ENCODE data around the gene PSMA3.
A peak's percentile ranks its signal among the peaks of the same experiment; 100 is the strongest.
"Not testable (repeated sequence)": the region's sequence is repeated elsewhere in the genome, so short reads cannot be mapped to it uniquely, and the experiment has no call there.

PSMA3 gene

GRCh38 chr14:58262005-58262404 is 17.4 kb downstream of the PSMA3 start:
- in situ Hi-C loops (cut with MboI; ENCODE audit: low pct_unique_long_range_greater_than_20kb, low sequenced_read_pairs); DNase-seq: not testable (repeated sequence)

DNA sequence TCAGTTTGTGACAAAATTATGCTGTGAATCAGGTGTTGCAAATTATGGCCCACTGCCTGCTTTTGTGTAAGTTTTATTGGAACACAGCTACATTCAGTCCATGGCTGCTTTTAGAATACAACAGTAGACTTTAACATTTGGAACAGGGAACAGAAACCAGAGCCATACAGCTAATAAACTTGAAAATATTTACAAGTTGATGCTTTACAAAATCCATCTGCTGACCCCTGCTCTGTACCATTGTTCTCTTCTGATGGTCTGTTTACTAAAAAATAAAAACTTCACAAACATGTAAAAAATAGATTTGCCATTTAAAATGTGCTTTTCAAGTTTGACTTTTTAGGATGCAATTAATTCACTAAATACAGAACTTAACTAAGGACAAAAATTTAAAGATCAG is 20.8 kb downstream of the PSMA3 start:
- in situ Hi-C loops (cut with MboI; ENCODE audit: low pct_unique_long_range_greater_than_20kb, low sequenced_read_pairs), result no loop called here
- DNase-seq, result no peak

DNA sequence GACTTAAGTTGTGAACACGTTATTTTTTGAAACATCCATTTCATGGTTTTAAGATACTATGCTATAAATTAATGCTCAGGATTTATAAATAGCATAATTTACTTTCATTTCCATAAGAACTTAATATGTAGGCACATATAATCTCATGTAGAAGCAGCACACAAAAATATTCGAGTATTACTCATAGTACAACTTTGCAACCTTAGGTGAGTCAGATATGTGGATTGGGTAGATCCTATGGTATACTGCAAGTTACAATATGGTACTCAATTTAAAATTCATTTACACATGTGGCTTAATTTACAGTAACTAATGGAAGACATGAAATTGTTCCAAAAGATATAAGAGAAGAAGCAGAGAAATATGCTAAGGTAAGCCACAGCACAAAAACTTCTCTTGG is 26.0 kb downstream of the PSMA3 start:
- in situ Hi-C loops (cut with MboI; ENCODE audit: low pct_unique_long_range_greater_than_20kb, low sequenced_read_pairs), result no loop called here
- DNase-seq, result no peak

DNA sequence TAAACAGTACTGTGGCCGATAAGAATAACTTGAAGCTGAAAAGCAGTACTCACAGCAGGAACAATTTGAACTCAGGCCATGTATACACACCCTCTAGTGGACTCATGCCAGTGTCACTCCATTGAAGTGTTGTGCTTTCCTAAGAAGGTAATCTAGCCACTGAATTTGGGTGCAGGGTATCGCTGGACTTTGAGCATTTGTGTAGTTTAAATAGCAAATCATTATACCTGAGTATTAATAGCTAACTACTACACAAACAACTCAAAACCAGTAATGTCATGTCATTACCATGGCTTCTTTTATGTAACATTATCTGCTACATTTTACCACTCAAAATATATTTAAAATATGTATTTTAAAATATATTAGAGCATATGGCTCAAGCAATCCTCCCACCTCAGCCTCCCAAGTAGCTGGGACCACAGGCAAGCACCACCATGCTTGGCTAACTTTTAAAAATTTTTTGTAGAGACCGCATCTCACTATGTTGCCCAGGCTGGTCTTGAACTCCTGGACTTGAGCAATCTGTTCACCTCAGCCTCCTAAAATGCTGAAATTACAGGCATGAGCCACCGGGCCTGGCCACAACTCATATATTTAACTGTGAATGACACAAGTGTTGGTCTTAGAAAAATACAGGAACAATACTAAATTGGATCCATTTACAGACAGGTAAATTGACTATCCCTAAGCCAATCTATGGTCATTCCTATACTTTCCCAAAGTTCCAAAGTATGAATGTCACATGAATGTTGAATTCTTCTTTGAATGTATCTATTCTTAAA is 28.1 kb downstream of the PSMA3 start:
- no peak for DNase-seq
- in situ Hi-C loops (cut with MboI; ENCODE audit: low pct_unique_long_range_greater_than_20kb, low sequenced_read_pairs), result no loop called here

GRCh38 chr14:58274881-58275280 is 30.2 kb downstream of the PSMA3 start:
- no peak for DNase-seq
- in situ Hi-C loops (cut with MboI; ENCODE audit: low pct_unique_long_range_greater_than_20kb, low sequenced_read_pairs), result no loop called here

- in situ Hi-C loops (cut with MboI; ENCODE audit: low pct_unique_long_range_greater_than_20kb, low sequenced_read_pairs), result no loop called here
- no peak for DNase-seq
Observed at GRCh38 chr14:58275527-58276190, 31.0 kb downstream of the PSMA3 start.

- in situ Hi-C loops (cut with MboI; ENCODE audit: low pct_unique_long_range_greater_than_20kb, low sequenced_read_pairs), result no loop called here
- DNase-seq, result no peak
Observed at GRCh38 chr14:58276208-58276607, 31.6 kb downstream of the PSMA3 start.

- in situ Hi-C loops (cut with MboI; ENCODE audit: low pct_unique_long_range_greater_than_20kb, low sequenced_read_pairs), result no loop called here
- no peak for DNase-seq
Observed at GRCh38 chr14:58278177-58278576, 33.5 kb downstream of the PSMA3 start.

DNA sequence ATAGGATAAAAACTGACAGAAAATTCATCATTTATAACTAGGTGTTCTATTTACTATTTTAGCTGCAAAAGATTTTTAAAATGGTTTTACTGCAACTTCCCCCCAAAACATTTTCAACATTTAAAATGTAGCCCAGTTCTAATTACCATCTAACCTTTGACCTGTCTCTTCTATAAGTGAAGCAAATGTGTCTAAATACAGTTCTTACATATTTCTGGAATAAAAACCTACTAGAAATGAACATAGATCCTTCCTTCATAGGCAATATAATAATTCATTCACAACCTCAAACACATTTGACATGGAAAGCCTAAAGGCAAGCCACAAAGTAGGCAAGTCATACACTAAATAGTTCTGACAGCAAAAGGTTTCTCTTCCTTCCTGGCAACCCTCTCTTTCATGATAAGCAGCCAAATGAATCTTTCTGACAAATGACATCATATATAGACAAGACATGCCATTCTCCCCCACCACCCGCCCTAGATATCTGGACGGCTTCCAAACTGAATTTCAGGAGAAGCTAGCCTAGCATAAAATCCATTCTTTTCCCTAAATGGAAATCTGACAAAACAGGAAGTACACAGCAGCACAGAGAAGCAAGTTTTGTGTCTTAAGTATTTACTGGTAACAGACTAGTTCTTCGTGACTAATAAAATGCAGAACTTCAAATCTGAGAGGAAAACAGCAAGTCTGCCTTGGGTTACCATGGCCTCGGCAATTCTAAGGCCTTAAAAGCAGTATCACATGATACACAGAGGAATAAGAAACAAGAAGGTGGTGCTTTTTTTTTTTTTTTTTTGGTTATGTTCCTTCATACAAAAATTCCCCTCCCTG is 36.5 kb downstream of the PSMA3 start:
- in situ Hi-C loops (cut with MboI; ENCODE audit: low pct_unique_long_range_greater_than_20kb, low sequenced_read_pairs), result no loop called here
- DNase-seq, result peak; percentile 88

- DNase-seq, result no peak
- in situ Hi-C loops (cut with MboI; ENCODE audit: low pct_unique_long_range_greater_than_20kb, low sequenced_read_pairs), result no loop called here
Observed at GRCh38 chr14:58281969-58282368, 37.3 kb downstream of the PSMA3 start.

- DNase-seq, result no peak
- in situ Hi-C loops (cut with MboI; ENCODE audit: low pct_unique_long_range_greater_than_20kb, low sequenced_read_pairs), result no loop called here
Observed at GRCh38 chr14:58282925-58283593, 38.4 kb downstream of the PSMA3 start.

DNA sequence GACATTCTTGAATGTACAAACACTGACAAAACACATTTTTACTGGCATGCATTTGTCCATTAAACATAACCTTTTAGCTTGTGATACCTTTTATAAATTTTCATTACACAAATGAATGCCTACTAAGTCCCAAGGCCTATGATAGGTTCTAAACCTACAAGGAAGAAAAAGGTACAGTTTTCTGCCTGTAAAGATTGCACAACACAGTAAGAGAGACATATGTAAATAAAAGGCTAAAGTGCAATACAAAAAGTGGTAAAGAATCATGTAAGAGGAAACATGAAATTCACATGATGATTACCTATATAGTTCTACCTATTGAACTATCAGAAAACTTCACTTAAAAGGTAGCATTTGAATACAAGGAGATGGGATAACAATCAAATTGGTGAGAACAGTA is 39.1 kb downstream of the PSMA3 start:
- in situ Hi-C loops (cut with MboI; ENCODE audit: low pct_unique_long_range_greater_than_20kb, low sequenced_read_pairs), result no loop called here
- DNase-seq, result no peak

DNA sequence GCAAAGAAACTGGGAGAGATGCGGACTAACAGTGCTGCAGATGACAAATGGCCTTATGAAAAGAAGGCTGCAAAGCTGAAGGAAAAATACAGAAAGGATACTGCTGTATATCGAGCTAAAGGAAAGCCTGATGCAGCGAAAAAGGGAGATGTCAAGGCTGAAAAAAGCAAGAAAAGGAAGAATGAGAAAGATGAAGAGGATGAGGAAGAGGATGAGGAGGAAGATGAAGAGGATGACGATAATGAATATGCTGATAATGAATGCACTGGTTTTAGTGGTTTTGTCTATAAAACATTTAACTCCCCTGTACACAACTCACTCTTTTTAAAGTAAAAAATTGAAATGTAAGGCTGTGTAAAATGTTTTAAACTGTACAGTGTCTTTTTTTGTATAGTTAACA is 40.5 kb downstream of the PSMA3 start:
- in situ Hi-C loops (cut with MboI; ENCODE audit: low pct_unique_long_range_greater_than_20kb, low sequenced_read_pairs), result no loop called here
- no peak for DNase-seq

DNA sequence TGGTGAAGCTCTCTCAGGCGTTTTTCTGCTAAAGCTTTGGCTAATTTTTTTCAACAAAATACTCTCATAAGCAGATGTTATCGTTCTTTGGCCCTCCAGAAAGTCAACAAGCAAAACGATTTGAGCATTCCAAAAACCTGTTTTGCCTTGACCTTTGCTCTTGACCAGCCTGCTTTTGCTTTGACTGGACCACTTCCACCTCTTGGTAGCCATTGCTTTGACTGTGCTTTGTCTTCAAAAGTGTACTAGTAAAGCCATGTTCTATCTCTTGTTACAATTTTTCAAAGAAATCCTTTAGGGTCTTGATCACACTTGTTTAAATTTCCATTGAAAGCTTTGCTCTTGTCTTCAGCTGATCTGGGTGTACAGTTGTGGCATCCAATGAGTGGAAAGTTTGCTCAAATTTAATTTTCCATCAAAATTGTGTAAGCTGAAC is 43.0 kb downstream of the PSMA3 start:
- DNase-seq, result no peak

DNA sequence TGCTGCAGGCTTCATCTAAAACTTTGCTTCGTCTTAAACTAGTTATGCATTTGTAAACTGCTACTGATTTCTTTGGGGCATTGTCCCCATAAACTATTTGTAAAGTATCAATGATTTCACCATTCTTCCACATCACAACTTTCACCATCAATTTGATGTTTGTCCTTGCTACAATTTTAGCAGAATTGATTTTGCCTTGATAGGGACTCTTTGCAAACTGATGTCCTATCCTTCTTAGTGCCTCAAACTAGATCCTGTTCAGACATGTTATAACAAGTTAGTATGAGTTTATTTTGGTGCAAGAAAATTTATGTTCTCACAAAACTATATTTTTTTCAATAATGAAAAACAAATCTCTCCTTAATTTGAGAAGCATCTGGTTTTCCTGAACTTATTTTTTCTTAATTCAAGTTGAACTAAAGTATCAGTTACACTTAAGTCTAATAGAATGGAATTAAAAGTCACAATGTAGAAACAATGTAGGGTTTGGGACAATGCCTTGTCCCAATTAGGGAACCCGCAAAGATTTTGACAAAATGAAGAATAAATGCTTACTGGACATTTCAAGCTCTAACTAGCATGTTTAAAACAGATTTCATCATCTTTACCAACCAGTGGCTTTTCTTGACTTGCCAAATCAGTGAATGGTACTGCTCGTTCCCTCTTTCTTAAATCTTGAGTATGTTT is 43.6 kb downstream of the PSMA3 start:
- in situ Hi-C loops (cut with MboI; ENCODE audit: low pct_unique_long_range_greater_than_20kb, low sequenced_read_pairs), result no loop called here
- no peak for DNase-seq

More for the DNA sequence above, 43.0 kb downstream of the PSMA3 start:
- in situ Hi-C loops (cut with MboI; ENCODE audit: low pct_unique_long_range_greater_than_20kb, low sequenced_read_pairs), result no loop called here

- no peak for DNase-seq
- in situ Hi-C loops (cut with MboI; ENCODE audit: low pct_unique_long_range_greater_than_20kb, low sequenced_read_pairs), result no loop called here
Observed at GRCh38 chr14:58291646-58292045, 47.0 kb downstream of the PSMA3 start.

DNA sequence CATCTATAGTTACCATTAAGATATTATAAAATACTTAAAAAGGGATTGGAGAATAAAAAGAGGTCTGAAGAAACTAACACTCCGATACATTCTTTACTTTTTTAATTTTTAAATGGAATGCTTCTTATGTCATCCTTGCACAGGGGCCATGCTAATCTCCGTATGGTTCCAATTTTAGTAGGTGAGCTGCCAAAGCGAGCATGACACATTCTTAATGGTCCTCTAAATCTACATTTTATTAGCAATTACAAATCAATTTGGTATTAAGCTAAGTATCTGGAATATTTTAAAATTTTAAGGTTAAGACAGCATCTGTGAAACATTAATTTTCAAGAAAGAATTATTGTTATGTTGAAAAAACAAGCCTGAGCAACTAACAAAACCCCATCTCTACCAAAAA is 47.5 kb downstream of the PSMA3 start:
- in situ Hi-C loops (cut with MboI; ENCODE audit: low pct_unique_long_range_greater_than_20kb, low sequenced_read_pairs), result no loop called here
- no peak for DNase-seq

- no peak for DNase-seq
- in situ Hi-C loops (cut with MboI; ENCODE audit: low pct_unique_long_range_greater_than_20kb, low sequenced_read_pairs), result no loop called here
Observed at GRCh38 chr14:58294201-58294600, 49.6 kb downstream of the PSMA3 start.

- in situ Hi-C loops (cut with MboI; ENCODE audit: low pct_unique_long_range_greater_than_20kb, low sequenced_read_pairs), result no loop called here
- DNase-seq, result no peak
Observed at GRCh38 chr14:58296726-58297125, 52.1 kb downstream of the PSMA3 start.
